Neural progenitor cell (in vitro differentiated cells): Measurements from ENCODE around the gene TEAD2.

ENCODE experiments used
- CTCF ChIP-seq: fragments of 200-600 bp; sonication (generic); IDR thresholded peaks from 2 replicates; pipeline ENCODE4 v1.5.1; 2017; ENCODE audit warnings: antibody characterized with exemption, mild to moderate bottlenecking
- EZH2 ChIP-seq: fragments of 200-600 bp; sonication (generic); IDR thresholded peaks from 2 replicates; pipeline ENCODE4 v1.6.1; 2017; ENCODE audit warnings: antibody characterized with exemption, mild to moderate bottlenecking, moderate library complexity
- EZH2phosphoT487 ChIP-seq: fragments of 200-600 bp; sonication (generic); IDR thresholded peaks from 2 replicates; pipeline ENCODE4 v1.6.1; 2017; ENCODE audit warnings: antibody characterized with exemption

GRCh38 chr19:49400029-49400428 lies 37.8 kb upstream of the TEAD2 start:
- no peak for TF ChIP-seq CTCF
- TF ChIP-seq EZH2 = no peak
- TF ChIP-seq EZH2phosphoT487 = no peak
